ENCODE measurements around the gene SRRM3. TPM values are rescaled to one million over a fixed set of nuclear protein-coding genes. Genes with fewer than 3 reads are reported as not detected.
"Not testable (repeated sequence)": the region's sequence is repeated elsewhere in the genome, so short reads cannot be mapped to it uniquely, and the experiment has no call there.

Gene SRRM3
- total RNA-seq, 1 donor, result 0.36 TPM

- no peaks in the 10 kb centered on the region for H3K36me3 ChIP-seq (ENCODE audit: insufficient read depth, low read length)
- H3K4me1 ChIP-seq (ENCODE audit: insufficient read depth, low read length), result peaks cover 38% of the 10 kb centered on the region
- no peaks in the 10 kb centered on the region for H3K9me3 ChIP-seq (ENCODE audit: low read depth, low read length)
- H2AFZ ChIP-seq (ENCODE audit: low read length), result peak overlapping the region; percentile 86
- H4K20me1 ChIP-seq (ENCODE audit: insufficient read depth, low read length), result no peaks in the 10 kb centered on the region
- H3K79me2 ChIP-seq (ENCODE audit: insufficient read depth, low read length), result no peaks in the 10 kb centered on the region
- TF ChIP-seq CTCF (IDR thresholded peaks at IDR 0.05; ENCODE audit: extremely low read depth, low read depth, low read length), result peak; percentile 99
- peak overlapping the region; percentile 55 for H3K4me3 ChIP-seq (ENCODE audit: insufficient read depth, low read length)
- DNase-seq (ENCODE audit: insufficient read length, low spot score, missing footprints), result peak; percentile 97
- H3K4me2 ChIP-seq (ENCODE audit: insufficient read depth, low read length), result peak overlapping the region; percentile 72
- peak overlapping the region; percentile 84 for H3K27ac ChIP-seq (ENCODE audit: low read depth, low read length)
- no peaks in the 10 kb centered on the region for H3K27me3 ChIP-seq (ENCODE audit: insufficient read depth, low read length)
Measured at GRCh38 chr7:76291351-76292212, 89.9 kb downstream of the SRRM3 start.

- H3K9me3 ChIP-seq (ENCODE audit: low read depth, low read length), result no peaks in the 10 kb centered on the region
- no peaks in the 10 kb centered on the region for H3K36me3 ChIP-seq (ENCODE audit: insufficient read depth, low read length)
- H2AFZ ChIP-seq (ENCODE audit: low read length), result peak overlapping the region; percentile 86
- H3K4me1 ChIP-seq (ENCODE audit: insufficient read depth, low read length), result peaks cover 44% of the 10 kb centered on the region
- no peaks in the 10 kb centered on the region for H3K79me2 ChIP-seq (ENCODE audit: insufficient read depth, low read length)
- H3K27me3 ChIP-seq (ENCODE audit: insufficient read depth, low read length), result no peaks in the 10 kb centered on the region
- H3K4me3 ChIP-seq (ENCODE audit: insufficient read depth, low read length), result peak overlapping the region; percentile 55
- H3K4me2 ChIP-seq (ENCODE audit: insufficient read depth, low read length), result peak overlapping the region; percentile 72
- H4K20me1 ChIP-seq (ENCODE audit: insufficient read depth, low read length), result no peaks in the 10 kb centered on the region
- H3K27ac ChIP-seq (ENCODE audit: low read depth, low read length), result peak overlapping the region; percentile 84
- TF ChIP-seq CTCF (IDR thresholded peaks at IDR 0.05; ENCODE audit: extremely low read depth, low read depth, low read length), result no peak
- DNase-seq (ENCODE audit: insufficient read length, low spot score, missing footprints), result no peak
Measured at GRCh38 chr7:76292213-76292573, 90.5 kb downstream of the SRRM3 start.

- not testable (repeated sequence) for H3K27ac ChIP-seq (ENCODE audit: low read depth, low read length); H3K27me3 ChIP-seq (ENCODE audit: insufficient read depth, low read length); DNase-seq (ENCODE audit: insufficient read length, low spot score, missing footprints); H4K20me1 ChIP-seq (ENCODE audit: insufficient read depth, low read length); H3K4me3 ChIP-seq (ENCODE audit: insufficient read depth, low read length); H2AFZ ChIP-seq (ENCODE audit: low read length); H3K4me2 ChIP-seq (ENCODE audit: insufficient read depth, low read length); H3K79me2 ChIP-seq (ENCODE audit: insufficient read depth, low read length); H3K9me3 ChIP-seq (ENCODE audit: low read depth, low read length); H3K36me3 ChIP-seq (ENCODE audit: insufficient read depth, low read length)
- H3K4me1 ChIP-seq (ENCODE audit: insufficient read depth, low read length), result peaks cover 51% of the 10 kb centered on the region
Measured at GRCh38 chr7:76292911-76293310, 91.2 kb downstream of the SRRM3 start.

GRCh38 chr7:76293407-76293901 lies 91.8 kb downstream of the SRRM3 start:
- Histone ChIP-seq H3K4me3 (ENCODE audit: insufficient read depth, low read length) (no peak overlapping the region), H3K4me2 (ENCODE audit: insufficient read depth, low read length) (no peak overlapping the region), H4K20me1 (ENCODE audit: insufficient read depth, low read length) (no peaks in the 10 kb centered on the region), H3K9me3 (ENCODE audit: low read depth, low read length) (no peaks in the 10 kb centered on the region), H3K36me3 (ENCODE audit: insufficient read depth, low read length) (no peaks in the 10 kb centered on the region), H2AFZ (ENCODE audit: low read length) (no peak overlapping the region), H3K79me2 (ENCODE audit: insufficient read depth, low read length) (no peaks in the 10 kb centered on the region), H3K27ac (ENCODE audit: low read depth, low read length) (peak overlapping the region; percentile 90), H3K4me1 (ENCODE audit: insufficient read depth, low read length) (peaks cover 51% of the 10 kb centered on the region), H3K27me3 (ENCODE audit: insufficient read depth, low read length) (no peaks in the 10 kb centered on the region)
- peak; percentile 9 for DNase-seq (ENCODE audit: insufficient read length, low spot score, missing footprints)
- no peak for TF ChIP-seq CTCF (IDR thresholded peaks at IDR 0.05; ENCODE audit: extremely low read depth, low read depth, low read length)

Data from osteoblast (primary cell).